ENCODE measurements around the gene FAM20C. TPM values are rescaled to one million over a fixed set of nuclear protein-coding genes. Genes with fewer than 3 reads are reported as not detected.

FAM20C gene
- total and polyA plus RNA-seq, 2 of the 8 experiments (the other 6 are each of a cell fraction or from before 2014, with no cell fraction given): 9.5 to 34.8 TPM

- DNase-seq (ENCODE audit: low read depth in 1 of 2, low spot score in 2 of 2) (no peak), FAIRE-seq (no peak)
- no peak overlapping the region for H2BK5ac ChIP-seq (ENCODE audit: low read depth, low read length)
- no peak overlapping the region for H3K23ac ChIP-seq (ENCODE audit: insufficient read length)
- H2BK15ac ChIP-seq (ENCODE audit: low read length): no peak overlapping the region
- peaks cover 0 to 10% of the 10 kb centered on the region in 2 experiments; a peak in 2 of 4 replicates for H3K79me2 ChIP-seq (ENCODE audit: control insufficient read depth in 1 of 2, insufficient read depth in 2 of 2, low read length in 2 of 2)
- peaks cover 9% of the 10 kb centered on the region; the same call in 1 of the 2 replicates for H3K23me2 ChIP-seq (ENCODE audit: low read depth, low read length)
- no peak overlapping the region for H2BK120ac ChIP-seq (replicated peaks; ENCODE audit: low read depth, low read length)
- H3K9me3 ChIP-seq (ENCODE audit: insufficient read depth in 2 of 2, low read depth in 1 of 2, low read length in 1 of 2): peaks cover 0 to 6% of the 10 kb centered on the region in 2 experiments; a peak in 1 of 4 replicates
- H3K27me3 ChIP-seq (replicated peaks in 1 of 4; ENCODE audit: control insufficient read depth in 3 of 4, extremely low read depth in 1 of 4, insufficient read depth in 3 of 4, low read length in 3 of 4): no peaks in the 10 kb centered on the region
- 88% methylated on average over 27 of the region's 34 CpGs; no CpG with 5 or more reads in 1 of the 2 experiments for WGBS, 2 experiments (ENCODE audit: extremely low coverage in 1 of 2, insufficient coverage in 1 of 2, insufficient read length in 1 of 2, insufficient replicate concordance in 2 of 2, low coverage in 1 of 2, low lambda C conversion rate in 2 of 2, missing lambda C conversion rate in 1 of 2)
- no peak overlapping the region for H2BK12ac ChIP-seq (ENCODE audit: low read depth, low read length)
- H3K14ac ChIP-seq (ENCODE audit: insufficient read length): no peak overlapping the region
- H4K8ac ChIP-seq (ENCODE audit: extremely low read depth, insufficient read depth, low read length): no peak overlapping the region
- no peak overlapping the region for H3K4me2 ChIP-seq (ENCODE audit: insufficient read depth in 1 of 2, low read depth in 2 of 2, low read length in 2 of 2)
- H3K27ac ChIP-seq (ENCODE audit: low read depth, low read length): no peak overlapping the region; the same call in 1 of the 2 replicates
- no peak overlapping the region for H2AFZ ChIP-seq (ENCODE audit: low read length)
- peaks cover 0 to 3% (median 0%) of the 10 kb centered on the region in 4 experiments; a peak in 3 of 8 replicates for H3K36me3 ChIP-seq (ENCODE audit: control insufficient read depth in 2 of 4, insufficient read depth in 4 of 4, low read length in 3 of 4)
- H3K4ac ChIP-seq (replicated peaks; ENCODE audit: insufficient read length, low read depth, low read length): no peak overlapping the region
- CTCF ChIA-PET (ENCODE audit: partially characterized antibody): interaction anchor here (0.8 to 1.4 kb wide), 3 partner anchors 8 to 27 kb away, joined by 3 read pairs; no protein-coding TSS in a partner anchor
- no peak overlapping the region for H4K5ac ChIP-seq (ENCODE audit: insufficient read length, low read depth, low read length)
- H3K9ac ChIP-seq (replicated peaks in 1 of 4; ENCODE audit: extremely low read depth in 1 of 4, low read depth in 3 of 4, low read length in 3 of 4): no peak overlapping the region
- H3K4me3 ChIP-seq (ENCODE audit: extremely low read depth in 1 of 4, insufficient read depth in 2 of 4, low read depth in 3 of 4, low read length in 4 of 4): no peak overlapping the region
- H2AK5ac ChIP-seq (ENCODE audit: low read depth, low read length): no peak overlapping the region
- H3K56ac ChIP-seq (replicated peaks; ENCODE audit: insufficient read length, low read depth, low read length): no peak overlapping the region
- no peak overlapping the region for H2BK20ac ChIP-seq (ENCODE audit: low read length)
- peaks cover 0 to 2% (median 0%) of the 10 kb centered on the region in 4 experiments; a peak in 1 of 7 replicates for H3K4me1 ChIP-seq (replicated peaks in 1 of 4; ENCODE audit: control insufficient read depth in 3 of 4, insufficient read depth in 4 of 4, low read length in 3 of 4)
- POLR2A ChIA-PET (ENCODE audit: partially characterized antibody): no interaction called here
- H4K20me1 ChIP-seq (replicated peaks in 1 of 2; ENCODE audit: control insufficient read depth in 1 of 2, insufficient read depth in 2 of 2, low read length in 2 of 2): peaks cover 3 to 11% of the 10 kb centered on the region in 2 experiments
- H4K91ac ChIP-seq (replicated peaks; ENCODE audit: insufficient read length, low read length): no peak overlapping the region
- H3K79me1 ChIP-seq (ENCODE audit: low read depth, low read length): peaks cover 9% of the 10 kb centered on the region
- H3K18ac ChIP-seq (ENCODE audit: extremely low read depth, low read length): no peak overlapping the region
- TF ChIP-seq RBBP5 (IDR thresholded peaks at IDR 0.05; ENCODE audit: borderline replicate concordance, low read depth, low read length) (no peak), CEBPB (IDR thresholded peaks at IDR 0.05; ENCODE audit: low read depth, low read length) (no peak)
Measured at GRCh38 chr7:235576-236395, 43.4 kb downstream of the FAM20C start.
